ENCODE measurements around the gene SPEM3.

SPEM3 gene

DNA sequence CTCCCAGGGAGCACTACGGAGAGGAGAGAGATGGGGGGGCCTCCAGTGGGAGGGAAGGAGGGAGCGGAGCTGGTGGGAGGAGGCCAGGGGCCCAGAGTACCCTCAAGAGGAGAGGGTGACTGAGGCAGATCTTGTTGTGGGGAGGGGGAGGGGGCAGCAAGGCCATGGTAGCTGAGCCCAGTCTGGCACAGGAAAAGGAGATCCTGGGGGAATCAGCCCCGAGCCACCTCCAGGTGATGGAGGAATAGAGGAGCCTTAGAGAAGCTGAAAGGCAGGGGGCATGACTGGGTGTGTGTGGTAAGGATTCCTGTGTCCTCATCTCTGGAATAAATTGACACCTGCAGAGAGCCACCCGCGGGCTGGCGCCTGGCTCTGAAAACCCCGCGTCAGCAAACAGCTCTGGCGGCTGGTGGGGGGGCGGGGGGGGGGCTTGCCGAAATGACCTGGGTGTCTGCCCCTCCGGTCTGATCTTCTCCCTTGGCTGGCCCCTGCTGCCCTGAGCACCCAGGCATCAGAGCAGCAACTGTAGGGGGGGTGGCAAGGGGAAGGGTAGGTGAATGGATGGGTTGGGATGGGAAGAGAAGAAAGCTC, 22.3 kb upstream of the SPEM3 start:
- H3K4me3 ChIP-seq (ENCODE audit: low read length, poor library complexity, severe bottlenecking) = peak overlapping the region; percentile 76
- TF ChIP-seq, protein P1, sequence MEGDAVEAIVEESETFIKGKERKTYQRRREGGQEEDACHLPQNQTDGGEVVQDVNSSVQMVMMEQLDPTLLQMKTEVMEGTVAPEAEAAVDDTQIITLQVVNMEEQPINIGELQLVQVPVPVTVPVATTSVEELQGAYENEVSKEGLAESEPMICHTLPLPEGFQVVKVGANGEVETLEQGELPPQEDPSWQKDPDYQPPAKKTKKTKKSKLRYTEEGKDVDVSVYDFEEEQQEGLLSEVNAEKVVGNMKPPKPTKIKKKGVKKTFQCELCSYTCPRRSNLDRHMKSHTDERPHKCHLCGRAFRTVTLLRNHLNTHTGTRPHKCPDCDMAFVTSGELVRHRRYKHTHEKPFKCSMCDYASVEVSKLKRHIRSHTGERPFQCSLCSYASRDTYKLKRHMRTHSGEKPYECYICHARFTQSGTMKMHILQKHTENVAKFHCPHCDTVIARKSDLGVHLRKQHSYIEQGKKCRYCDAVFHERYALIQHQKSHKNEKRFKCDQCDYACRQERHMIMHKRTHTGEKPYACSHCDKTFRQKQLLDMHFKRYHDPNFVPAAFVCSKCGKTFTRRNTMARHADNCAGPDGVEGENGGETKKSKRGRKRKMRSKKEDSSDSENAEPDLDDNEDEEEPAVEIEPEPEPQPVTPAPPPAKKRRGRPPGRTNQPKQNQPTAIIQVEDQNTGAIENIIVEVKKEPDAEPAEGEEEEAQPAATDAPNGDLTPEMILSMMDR (conservative IDR thresholded peaks at IDR 0.05; ENCODE audit: low read length) = no peak
- TF ChIP-seq EZH2phosphoT487 (IDR thresholded peaks at IDR 0.05; ENCODE audit: borderline replicate concordance) = no peak
- H3K27me3 ChIP-seq (ENCODE audit: insufficient read depth, low read length, poor library complexity, severe bottlenecking) = no peaks in the 10 kb centered on the region
- H3K4me1 ChIP-seq (ENCODE audit: insufficient read depth, low read length, poor library complexity, severe bottlenecking) = peaks cover 20% of the 10 kb centered on the region
- no peaks in the 10 kb centered on the region for H3K36me3 ChIP-seq (ENCODE audit: insufficient read depth, low read length)
- no peaks in the 10 kb centered on the region for H3K9me3 ChIP-seq (ENCODE audit: insufficient read depth, low read depth, low read length)
- H2AFZ ChIP-seq (ENCODE audit: low read length) = no peak overlapping the region
- H3F3A ChIP-seq (ENCODE audit: low read depth) = no peaks in the 10 kb centered on the region
- H3K79me2 ChIP-seq (ENCODE audit: insufficient read depth, low read length) = peaks cover 6% of the 10 kb centered on the region
- H4K20me1 ChIP-seq (ENCODE audit: insufficient read depth, low read length, poor library complexity, severe bottlenecking) = peaks cover 3% of the 10 kb centered on the region
- no peak overlapping the region for H3K9ac ChIP-seq (ENCODE audit: low read depth, low read length, poor library complexity, severe bottlenecking)
- H3K9me2 ChIP-seq (replicated peaks; ENCODE audit: low read depth, low read length) = no peaks in the 10 kb centered on the region
- peak overlapping the region; percentile 74 for H3K4me2 ChIP-seq (ENCODE audit: low read depth, low read length, poor library complexity, severe bottlenecking)

DNA sequence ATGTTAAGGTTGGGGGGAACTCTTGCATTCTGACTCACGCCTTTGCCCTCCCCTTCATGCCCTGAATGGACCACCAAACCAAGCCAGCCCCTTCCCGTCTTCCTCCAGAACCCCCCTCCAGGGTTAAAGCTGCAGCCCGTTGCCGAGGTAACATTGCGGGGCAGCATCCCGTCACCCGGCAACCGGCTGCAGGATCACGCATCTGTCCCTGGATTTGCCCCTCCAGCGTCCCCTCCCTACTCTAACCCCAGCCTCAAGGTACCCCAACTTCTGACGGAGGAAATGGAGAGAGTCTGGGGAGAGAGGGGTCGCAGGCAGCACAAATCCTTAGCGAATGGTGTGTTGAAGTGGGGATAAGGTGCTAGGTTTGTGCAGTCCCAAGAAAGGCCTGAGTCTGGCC, 21.6 kb upstream of the SPEM3 start:
- no peak overlapping the region for H3K4me2 ChIP-seq (ENCODE audit: low read depth, low read length, poor library complexity, severe bottlenecking)

DNA sequence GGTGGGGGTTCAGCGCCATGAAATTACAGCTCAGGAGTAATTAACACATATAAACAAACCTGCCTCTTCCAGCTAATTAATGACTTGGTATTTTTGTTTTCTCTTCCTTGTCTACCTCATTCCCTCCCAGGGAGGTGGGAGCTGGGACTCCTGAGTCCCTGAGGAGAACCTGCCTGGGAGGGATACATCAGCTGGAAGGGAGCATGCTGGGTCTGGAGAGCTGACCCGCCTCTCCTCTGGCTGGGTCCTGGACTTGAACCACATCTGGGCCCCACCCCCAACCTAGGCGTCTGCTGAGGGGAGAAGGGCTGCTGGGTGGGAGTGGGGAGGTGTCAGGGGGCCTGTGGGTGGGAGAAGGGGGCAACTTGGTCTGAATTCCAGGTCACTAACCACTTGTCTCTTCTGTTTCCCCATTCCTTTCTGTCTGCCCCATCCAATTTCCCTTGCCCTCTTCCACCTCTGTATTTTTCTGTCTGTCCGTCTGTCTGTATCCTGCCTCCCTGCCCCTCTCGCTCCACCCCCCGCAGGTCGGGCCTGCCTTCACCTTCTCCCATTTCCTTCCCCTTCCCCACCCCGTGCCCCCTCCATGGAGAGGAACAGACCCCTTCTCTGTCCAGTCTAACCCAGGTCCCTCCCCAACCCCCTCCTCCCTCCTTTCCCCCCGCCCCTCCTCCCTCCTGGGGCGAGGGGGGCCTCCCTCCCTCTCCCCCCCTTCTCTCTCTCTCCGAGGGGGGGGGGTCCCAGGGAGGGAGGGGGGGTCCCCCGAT, 21.0 kb upstream of the SPEM3 start, which contains the start of gene NLGN2:
Gene NLGN2 (plus strand): TSS at position 361 of the 767 bp plus-strand sequence. CDS start 411 bp downstream, outside the sequence.
- no peaks in the 10 kb centered on the region for H3K27me3 ChIP-seq (ENCODE audit: insufficient read depth, low read length, poor library complexity, severe bottlenecking)
- no peaks in the 10 kb centered on the region for H3K9me3 ChIP-seq (ENCODE audit: insufficient read depth, low read depth, low read length)
- H3K36me3 ChIP-seq (ENCODE audit: insufficient read depth, low read length) = no peaks in the 10 kb centered on the region
- peaks cover 19% of the 10 kb centered on the region for H3K4me1 ChIP-seq (ENCODE audit: insufficient read depth, low read length, poor library complexity, severe bottlenecking)
- no peaks in the 10 kb centered on the region for H3K9me2 ChIP-seq (replicated peaks; ENCODE audit: low read depth, low read length)
- peaks cover 5% of the 10 kb centered on the region for H3K79me2 ChIP-seq (ENCODE audit: insufficient read depth, low read length)
- H4K20me1 ChIP-seq (ENCODE audit: insufficient read depth, low read length, poor library complexity, severe bottlenecking) = peaks cover 3% of the 10 kb centered on the region
- no peaks in the 10 kb centered on the region for H3F3A ChIP-seq (ENCODE audit: low read depth)
- H2AFZ ChIP-seq (ENCODE audit: low read length) = no peak within 1 kb of the TSS
- H3K4me3 ChIP-seq (ENCODE audit: low read length, poor library complexity, severe bottlenecking) = no peak within 1 kb of the TSS
- TF ChIP-seq, protein P1 (conservative IDR thresholded peaks at IDR 0.05; ENCODE audit: low read length) = no peak
- no peak for TF ChIP-seq EZH2phosphoT487 (IDR thresholded peaks at IDR 0.05; ENCODE audit: borderline replicate concordance)
- H3K4me2 ChIP-seq (ENCODE audit: low read depth, low read length, poor library complexity, severe bottlenecking) = no peak within 1 kb of the TSS
- no peak within 1 kb of the TSS for H3K9ac ChIP-seq (ENCODE audit: low read depth, low read length, poor library complexity, severe bottlenecking)

More for the DNA sequence above, 21.6 kb upstream of the SPEM3 start:
- Histone ChIP-seq H3K4me3 (ENCODE audit: low read length, poor library complexity, severe bottlenecking) (no peak overlapping the region), H3K9ac (ENCODE audit: low read depth, low read length, poor library complexity, severe bottlenecking) (no peak overlapping the region), H3K36me3 (ENCODE audit: insufficient read depth, low read length) (no peaks in the 10 kb centered on the region), H4K20me1 (ENCODE audit: insufficient read depth, low read length, poor library complexity, severe bottlenecking) (peaks cover 3% of the 10 kb centered on the region), H3K79me2 (ENCODE audit: insufficient read depth, low read length) (peaks cover 6% of the 10 kb centered on the region), H3K9me3 (ENCODE audit: insufficient read depth, low read depth, low read length) (no peaks in the 10 kb centered on the region), H3K27me3 (ENCODE audit: insufficient read depth, low read length, poor library complexity, severe bottlenecking) (no peaks in the 10 kb centered on the region), H3K9me2 (replicated peaks; ENCODE audit: low read depth, low read length) (no peaks in the 10 kb centered on the region), H2AFZ (ENCODE audit: low read length) (no peak overlapping the region), H3K4me1 (ENCODE audit: insufficient read depth, low read length, poor library complexity, severe bottlenecking) (peaks cover 20% of the 10 kb centered on the region), H3F3A (ENCODE audit: low read depth) (no peaks in the 10 kb centered on the region)
- TF ChIP-seq EZH2phosphoT487 (IDR thresholded peaks at IDR 0.05; ENCODE audit: borderline replicate concordance) = no peak
- TF ChIP-seq, protein P1 (conservative IDR thresholded peaks at IDR 0.05; ENCODE audit: low read length) = no peak
